Smooth muscle cell (in vitro differentiated cells): ENCODE results near the gene RUNDC3A. TPM values are rescaled to one million over a fixed set of nuclear protein-coding genes. Genes with fewer than 3 reads are reported as not detected.

Experiments used
- DNase-seq: peaks from one replicate; lab custom pipeline; 2025; ENCODE audit not compliant: unreplicated experiment; lab: John Stamatoyannopoulos, UW
- H2AFZ ChIP-seq: fragments of 200-600 bp; sonication (generic); 2 replicates; pipeline ENCODE4 v1.6.0; 2016; ENCODE audit warnings: antibody characterized with exemption, low read depth, mild to moderate bottlenecking
- H3F3A ChIP-seq: fragments of 200-600 bp; sonication (generic); 2 replicates; pipeline ENCODE4 v1.6.0; 2017; ENCODE audit warnings: antibody characterized with exemption, low read depth
- H3K27ac ChIP-seq: fragments of 200-600 bp; sonication (generic); 2 replicates; pipeline ENCODE4 v1.5.1; 2016; ENCODE audit warnings: low read depth, mild to moderate bottlenecking
- H3K27me3 ChIP-seq: fragments of 200-600 bp; sonication (generic); 2 replicates; pipeline ENCODE4 v1.6.1; 2016; ENCODE audit warnings: low read depth, mild to moderate bottlenecking
- H3K36me3 ChIP-seq: fragments of 200-600 bp; sonication (generic); 2 replicates; pipeline ENCODE4 v1.5.1; 2016; ENCODE audit warnings: low read depth
- H3K4me1 ChIP-seq: fragments of 200-600 bp; sonication (generic); 2 replicates; pipeline ENCODE4 v1.5.1; 2016; ENCODE audit warnings: low read depth
- H3K4me2 ChIP-seq: fragments of 200-600 bp; sonication (generic); 2 replicates; pipeline ENCODE4 v1.6.0; 2016; ENCODE audit warnings: mild to moderate bottlenecking
- H3K4me3 ChIP-seq: fragments of 200-600 bp; sonication (generic); 2 replicates; pipeline ENCODE4 v1.5.1; 2016; ENCODE audit warnings: mild to moderate bottlenecking
- H3K79me2 ChIP-seq: fragments of 200-600 bp; sonication (generic); 2 replicates; pipeline ENCODE4 v1.6.0; 2016; ENCODE audit warnings: low read depth, mild to moderate bottlenecking
- H3K9ac ChIP-seq: fragments of 200-600 bp; sonication (generic); 2 replicates; pipeline ENCODE4 v1.6.0; 2016; ENCODE audit warnings: low read depth
- H3K9me3 ChIP-seq: fragments of 200-600 bp; sonication (generic); replicated peaks from 2 replicates; pipeline ENCODE4 v1.5.1; 2016; ENCODE audit warnings: low read depth
- H4K20me1 ChIP-seq: fragments of 200-600 bp; sonication (generic); 2 replicates; pipeline ENCODE4 v1.6.0; 2016; ENCODE audit warnings: low read depth
- WGBS: methylation state at CpG from one replicate; pipeline ENCODE4 v1.1.7; 2016; ENCODE audit warnings: low lambda C conversion rate; 5-methylcytosine and 5-hydroxymethylcytosine counted together
- polyA plus RNA-seq: library from polyadenylated mRNA; unstranded; fragments of >200 nt; fragmentation: Nextera tagmentation; extraction: Ambion mirVana; gene quantifications from 2 replicates; pipeline ENCODE4 v1.2.1, GENCODE V29; 2016
- total RNA-seq: library from RNA; depleted of rRNA; stranded (reverse); fragments of >200 nt; gene quantifications from 2 replicates; pipeline ENCODE4 v1.2.3, GENCODE V29; 2014
- TF ChIP-seq, protein P1 (sequence below): fragments of 200-600 bp; sonication (generic); IDR thresholded peaks from 2 replicates; pipeline ENCODE4 v1.5.1; 2017; ENCODE audit warnings: borderline replicate concordance, mild to moderate bottlenecking, antibody characterized with exemption; ENCODE audit not compliant: insufficient read depth, poor library complexity, severe bottlenecking

Gene RUNDC3A
- total and polyA plus RNA-seq, 2 experiments from 2014 or later, result 0.21 to 0.36 TPM

DNA sequence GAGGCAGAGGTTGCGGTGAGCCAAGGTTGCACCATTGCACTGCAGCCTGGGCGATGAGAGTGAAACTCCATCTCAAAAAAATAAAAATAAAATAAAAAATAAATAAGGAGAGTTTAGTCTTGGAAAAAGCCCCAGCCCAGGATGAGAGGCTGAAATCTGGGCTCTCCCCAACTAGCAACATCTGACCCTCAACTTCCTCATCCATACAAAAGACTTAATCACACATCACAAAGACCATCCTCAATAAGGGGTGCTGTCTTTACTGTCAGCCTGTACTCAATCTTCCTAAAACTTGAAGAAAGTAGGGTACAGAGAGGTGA is 29.1 kb upstream of the RUNDC3A start:
- no peaks in the 10 kb centered on the region for H3K9me3 ChIP-seq
- no peaks in the 10 kb centered on the region for H4K20me1 ChIP-seq
- H3K9ac ChIP-seq, result no peak overlapping the region
- no peaks in the 10 kb centered on the region for H3K36me3 ChIP-seq
- H3F3A ChIP-seq, result no peaks in the 10 kb centered on the region
- H3K27ac ChIP-seq, result peak overlapping the region; percentile 42
- DNase-seq, result no peak
- TF ChIP-seq, protein P1, sequence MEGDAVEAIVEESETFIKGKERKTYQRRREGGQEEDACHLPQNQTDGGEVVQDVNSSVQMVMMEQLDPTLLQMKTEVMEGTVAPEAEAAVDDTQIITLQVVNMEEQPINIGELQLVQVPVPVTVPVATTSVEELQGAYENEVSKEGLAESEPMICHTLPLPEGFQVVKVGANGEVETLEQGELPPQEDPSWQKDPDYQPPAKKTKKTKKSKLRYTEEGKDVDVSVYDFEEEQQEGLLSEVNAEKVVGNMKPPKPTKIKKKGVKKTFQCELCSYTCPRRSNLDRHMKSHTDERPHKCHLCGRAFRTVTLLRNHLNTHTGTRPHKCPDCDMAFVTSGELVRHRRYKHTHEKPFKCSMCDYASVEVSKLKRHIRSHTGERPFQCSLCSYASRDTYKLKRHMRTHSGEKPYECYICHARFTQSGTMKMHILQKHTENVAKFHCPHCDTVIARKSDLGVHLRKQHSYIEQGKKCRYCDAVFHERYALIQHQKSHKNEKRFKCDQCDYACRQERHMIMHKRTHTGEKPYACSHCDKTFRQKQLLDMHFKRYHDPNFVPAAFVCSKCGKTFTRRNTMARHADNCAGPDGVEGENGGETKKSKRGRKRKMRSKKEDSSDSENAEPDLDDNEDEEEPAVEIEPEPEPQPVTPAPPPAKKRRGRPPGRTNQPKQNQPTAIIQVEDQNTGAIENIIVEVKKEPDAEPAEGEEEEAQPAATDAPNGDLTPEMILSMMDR, result no peak
- no peaks in the 10 kb centered on the region for H3K4me1 ChIP-seq
- H3K79me2 ChIP-seq, result no peaks in the 10 kb centered on the region
- H3K4me2 ChIP-seq, result peak overlapping the region; percentile 17
- H3K4me3 ChIP-seq, result no peak overlapping the region
- 95% methylated on average over 2 of the region's 2 CpGs for WGBS
- no peaks in the 10 kb centered on the region for H3K27me3 ChIP-seq
- no peak overlapping the region for H2AFZ ChIP-seq

DNA sequence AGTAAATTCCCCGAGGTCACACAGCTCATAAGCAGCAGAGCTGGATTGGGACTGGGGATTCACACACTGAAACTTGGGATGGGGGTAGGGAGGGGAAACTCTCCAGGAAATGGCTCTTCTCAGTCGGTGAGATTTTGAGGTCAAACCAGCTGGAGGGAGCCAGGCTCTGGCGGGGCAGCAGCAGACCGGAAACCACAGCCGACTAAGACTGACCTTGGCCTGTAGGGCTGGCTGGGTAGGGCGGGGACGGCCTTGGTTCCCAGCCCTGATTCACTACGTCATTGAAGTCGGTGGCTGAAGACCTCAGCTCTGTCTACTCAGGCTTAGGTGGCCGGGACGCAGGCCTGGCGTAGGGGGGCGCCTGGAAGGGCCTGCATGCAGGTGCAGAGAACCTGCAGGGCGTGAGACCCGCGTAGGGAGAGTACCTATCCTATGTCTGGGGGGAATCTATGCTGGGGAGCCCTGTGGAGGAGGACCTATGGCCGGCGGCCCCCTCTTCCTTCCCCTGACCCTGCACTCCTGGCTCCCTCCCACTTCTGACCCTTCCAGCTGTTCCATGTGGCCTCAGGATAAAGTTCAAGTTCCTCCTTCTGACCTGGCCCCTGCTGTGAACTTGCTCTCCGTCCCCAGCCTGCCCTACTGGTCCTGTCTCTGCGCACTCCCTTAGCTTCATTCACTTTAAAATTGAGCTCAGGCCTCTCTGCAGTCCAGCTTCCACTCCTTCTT is 28.6 kb upstream of the RUNDC3A start:
- Histone ChIP-seq H3K79me2 (no peaks in the 10 kb centered on the region), H3K9me3 (no peaks in the 10 kb centered on the region), H3K27ac (peak overlapping the region; percentile 42), H3K9ac (no peak overlapping the region), H2AFZ (no peak overlapping the region), H3F3A (no peaks in the 10 kb centered on the region), H3K27me3 (no peaks in the 10 kb centered on the region), H4K20me1 (no peaks in the 10 kb centered on the region), H3K4me1 (no peaks in the 10 kb centered on the region), H3K36me3 (no peaks in the 10 kb centered on the region), H3K4me3 (no peak overlapping the region), H3K4me2 (peak overlapping the region; percentile 17)
- TF ChIP-seq, protein P1, result no peak
- no peak for DNase-seq
- 52% methylated on average over 20 of the region's 20 CpGs for WGBS

DNA sequence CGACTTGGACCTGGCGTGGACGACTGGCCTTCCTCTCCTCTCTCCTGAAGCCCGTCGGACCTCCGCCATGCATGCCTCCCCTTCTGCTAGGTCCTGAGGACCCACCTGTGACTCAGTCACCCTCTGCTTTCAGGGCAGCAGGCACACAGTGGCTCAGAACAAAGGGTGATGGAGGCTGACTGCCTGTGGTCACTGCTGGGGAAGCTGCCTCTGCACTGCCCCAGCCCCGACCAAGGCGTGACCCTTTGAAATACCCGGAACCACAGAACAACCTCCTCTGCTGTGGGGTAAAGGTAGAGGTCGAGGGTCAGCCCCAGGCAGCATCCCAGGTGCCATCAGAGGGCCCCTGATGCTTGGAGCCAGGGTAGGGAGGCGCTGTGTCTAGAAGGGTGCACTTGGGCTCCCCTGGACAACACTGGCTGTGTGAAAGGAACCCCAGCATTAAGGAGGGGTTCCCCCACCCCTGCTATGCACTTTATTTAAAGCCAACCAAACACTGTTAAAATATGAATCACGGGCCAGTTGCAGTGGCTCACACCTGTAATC is 27.9 kb upstream of the RUNDC3A start:
- Histone ChIP-seq H3K9me3 (no peaks in the 10 kb centered on the region), H3K4me3 (no peak overlapping the region), H2AFZ (no peak overlapping the region), H3K36me3 (no peaks in the 10 kb centered on the region), H3K79me2 (no peaks in the 10 kb centered on the region), H3K27me3 (no peaks in the 10 kb centered on the region), H3K4me1 (no peaks in the 10 kb centered on the region), H3F3A (no peaks in the 10 kb centered on the region), H3K27ac (no peak overlapping the region), H3K4me2 (no peak overlapping the region), H3K9ac (no peak overlapping the region), H4K20me1 (no peaks in the 10 kb centered on the region)
- DNase-seq, result no peak
- TF ChIP-seq, protein P1, result no peak
- 90% methylated on average over 12 of the region's 12 CpGs for WGBS

DNA sequence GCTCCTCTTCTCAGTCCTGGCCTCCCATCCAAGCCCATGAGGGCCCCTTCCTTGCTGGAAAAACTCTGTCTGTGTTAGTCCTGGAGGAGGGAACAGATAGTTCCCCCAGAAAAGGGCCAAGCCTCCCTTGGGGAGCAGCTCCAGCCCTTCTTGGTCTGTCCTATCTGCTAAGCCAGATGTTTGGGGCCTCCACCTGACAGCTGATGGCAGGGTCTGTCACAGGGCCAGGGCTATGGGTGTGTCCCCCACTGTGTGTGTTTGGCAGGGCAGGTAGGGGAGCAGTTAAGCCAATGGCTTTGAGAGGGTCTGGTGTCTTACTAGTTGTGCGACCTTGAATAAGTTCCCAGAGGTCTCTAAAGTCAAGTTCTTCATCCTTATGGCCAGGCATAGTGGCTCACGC is 26.8 kb upstream of the RUNDC3A start:
- no peak for DNase-seq
- H3K27me3 ChIP-seq, result no peaks in the 10 kb centered on the region

More for the DNA sequence above, 26.8 kb upstream of the RUNDC3A start:
- Histone ChIP-seq H3K36me3 (no peaks in the 10 kb centered on the region), H3K4me1 (no peaks in the 10 kb centered on the region), H2AFZ (no peak overlapping the region), H4K20me1 (no peaks in the 10 kb centered on the region), H3K4me3 (no peak overlapping the region), H3K79me2 (no peaks in the 10 kb centered on the region), H3F3A (no peaks in the 10 kb centered on the region), H3K27ac (no peak overlapping the region), H3K9me3 (no peaks in the 10 kb centered on the region), H3K9ac (no peak overlapping the region), H3K4me2 (no peak overlapping the region)
- TF ChIP-seq, protein P1, result no peak
- WGBS, result 94% methylated on average over 2 of the region's 2 CpGs
